HG03039 (cell line): ENCODE data around the gene HPD.

Source experiments
- ATAC-seq: cut with Tn5 transposase; IDR thresholded peaks from one replicate; pipeline ENCODE4 v1.9.1; 2021; ENCODE audit warnings: mild to moderate bottlenecking, moderate library complexity; ENCODE audit not compliant: unreplicated experiment

Gene HPD

GRCh38 chr12:121828826-121829225 is 29.8 kb downstream of the HPD start:
- no peak for ATAC-seq

- ATAC-seq, result no peak
These were observed 30.4 kb downstream of the HPD start for GRCh38 chr12:121828306-121828705.

GRCh38 chr12:121827351-121828099 is 31.1 kb downstream of the HPD start:
- ATAC-seq, result no peak

- ATAC-seq, result no peak
These were observed 32.1 kb downstream of the HPD start for GRCh38 chr12:121826318-121827150.

- no peak for ATAC-seq
These were observed 33.6 kb downstream of the HPD start for GRCh38 chr12:121825041-121825523.

- no peak for ATAC-seq
These were observed 34.9 kb downstream of the HPD start for GRCh38 chr12:121823727-121824115.

- no peak for ATAC-seq
These were observed 35.4 kb downstream of the HPD start for GRCh38 chr12:121823101-121823726.

- no peak for ATAC-seq
These were observed 36.1 kb downstream of the HPD start for GRCh38 chr12:121822393-121823100.

GRCh38 chr12:121820056-121820455 is 38.6 kb downstream of the HPD start:
- no peak for ATAC-seq

- no peak for ATAC-seq
These were observed 39.3 kb downstream of the HPD start for GRCh38 chr12:121819212-121819949.

- ATAC-seq, result no peak
These were observed 41.0 kb downstream of the HPD start for GRCh38 chr12:121817648-121818043.

- ATAC-seq, result no peak
These were observed 41.6 kb downstream of the HPD start for GRCh38 chr12:121816925-121817647.

GRCh38 chr12:121815263-121815662 is 43.4 kb downstream of the HPD start:
- ATAC-seq, result no peak

- no peak for ATAC-seq
These were observed 44.1 kb downstream of the HPD start for GRCh38 chr12:121814429-121815119.

GRCh38 chr12:121813951-121814350 is 44.7 kb downstream of the HPD start:
- ATAC-seq, result no peak

- no peak for ATAC-seq
These were observed 45.5 kb downstream of the HPD start for GRCh38 chr12:121812921-121813896.

- no peak for ATAC-seq
These were observed 46.3 kb downstream of the HPD start for GRCh38 chr12:121812320-121812871.
